ENCODE measurements around the gene C4B.
"Not testable (repeated sequence)": the region's sequence is repeated elsewhere in the genome, so short reads cannot be mapped to it uniquely, and the experiment has no call there.

Gene C4B

DNA sequence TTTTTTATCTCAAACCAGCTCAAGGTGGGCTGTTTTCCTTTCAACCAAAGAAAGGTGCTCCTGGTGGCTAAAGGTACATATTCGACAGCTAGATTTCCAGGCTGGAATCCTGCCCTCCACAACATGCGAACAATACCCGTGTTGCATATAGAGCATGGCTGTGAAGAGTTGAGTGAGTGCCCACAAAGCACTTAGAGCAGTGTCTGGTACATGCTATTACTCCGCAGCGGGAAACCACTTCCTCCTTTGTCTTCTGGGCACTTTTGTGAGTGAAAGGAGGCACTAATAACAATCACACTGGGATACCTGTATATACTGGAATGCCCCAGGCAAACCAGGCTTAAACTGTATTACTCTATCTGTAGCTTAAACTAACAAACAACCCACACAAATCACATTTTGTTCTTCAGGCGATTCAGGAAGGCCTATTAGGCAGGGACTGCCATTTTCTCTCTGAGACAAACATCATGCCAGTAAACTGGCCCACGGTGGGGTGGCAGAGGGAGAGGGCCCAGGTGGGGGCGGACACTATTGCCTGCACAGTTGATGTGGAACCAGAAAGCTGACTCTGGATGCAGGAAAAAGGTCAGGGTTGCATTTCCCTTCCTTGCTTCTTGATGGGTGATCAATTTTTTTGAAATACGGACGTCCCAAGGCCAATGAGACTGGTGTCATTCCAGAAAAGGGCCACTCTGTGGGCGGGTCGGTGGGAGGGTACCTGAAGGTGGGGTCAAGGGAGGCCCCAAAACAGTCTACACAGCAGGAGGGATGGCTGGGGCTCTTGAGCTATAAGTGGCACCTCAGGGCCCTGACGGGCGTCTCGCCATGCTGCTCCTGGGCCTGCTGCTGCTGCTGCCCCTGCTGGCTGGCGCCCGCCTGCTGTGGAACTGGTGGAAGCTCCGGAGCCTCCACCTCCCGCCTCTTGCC is 23.3 kb downstream of the C4B start, which contains the start of gene CYP21A2:
TSS of gene CYP21A2 (plus strand) at position 818 of the 927 bp plus-strand sequence. CDS start at position 826, 8 bp downstream.
- not testable (repeated sequence) for DNase-seq

DNA sequence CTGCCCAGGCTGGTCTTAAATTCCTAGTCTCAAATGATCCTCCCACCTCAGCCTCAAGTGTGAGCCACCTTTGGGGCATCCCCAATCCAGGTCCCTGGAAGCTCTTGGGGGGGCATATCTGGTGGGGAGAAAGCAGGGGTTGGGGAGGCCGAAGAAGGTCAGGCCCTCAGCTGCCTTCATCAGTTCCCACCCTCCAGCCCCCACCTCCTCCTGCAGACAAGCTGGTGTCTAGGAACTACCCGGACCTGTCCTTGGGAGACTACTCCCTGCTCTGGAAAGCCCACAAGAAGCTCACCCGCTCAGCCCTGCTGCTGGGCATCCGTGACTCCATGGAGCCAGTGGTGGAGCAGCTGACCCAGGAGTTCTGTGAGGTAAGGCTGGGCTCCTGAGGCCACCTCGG is 24.3 kb downstream of the C4B start:
- DNase-seq: not testable (repeated sequence)

GRCh38 chr6:32039321-32040274 is 25.0 kb downstream of the C4B start:
- not testable (repeated sequence) for DNase-seq

DNA sequence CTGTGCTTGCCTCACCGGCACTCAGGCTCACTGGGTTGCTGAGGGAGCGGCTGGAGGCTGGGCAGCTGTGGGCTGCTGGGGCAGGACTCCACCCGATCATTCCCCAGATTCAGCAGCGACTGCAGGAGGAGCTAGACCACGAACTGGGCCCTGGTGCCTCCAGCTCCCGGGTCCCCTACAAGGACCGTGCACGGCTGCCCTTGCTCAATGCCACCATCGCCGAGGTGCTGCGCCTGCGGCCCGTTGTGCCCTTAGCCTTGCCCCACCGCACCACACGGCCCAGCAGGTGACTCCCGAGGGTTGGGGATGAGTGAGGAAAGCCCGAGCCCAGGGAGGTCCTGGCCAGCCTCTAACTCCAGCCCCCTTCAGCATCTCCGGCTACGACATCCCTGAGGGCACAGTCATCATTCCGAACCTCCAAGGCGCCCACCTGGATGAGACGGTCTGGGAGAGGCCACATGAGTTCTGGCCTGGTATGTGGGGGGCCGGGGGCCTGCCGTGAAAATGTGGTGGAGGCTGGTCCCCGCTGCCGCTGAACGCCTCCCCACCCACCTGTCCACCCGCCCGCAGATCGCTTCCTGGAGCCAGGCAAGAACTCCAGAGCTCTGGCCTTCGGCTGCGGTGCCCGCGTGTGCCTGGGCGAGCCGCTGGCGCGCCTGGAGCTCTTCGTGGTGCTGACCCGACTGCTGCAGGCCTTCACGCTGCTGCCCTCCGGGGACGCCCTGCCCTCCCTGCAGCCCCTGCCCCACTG is 25.9 kb downstream of the C4B start:
- not testable (repeated sequence) for DNase-seq

DNA sequence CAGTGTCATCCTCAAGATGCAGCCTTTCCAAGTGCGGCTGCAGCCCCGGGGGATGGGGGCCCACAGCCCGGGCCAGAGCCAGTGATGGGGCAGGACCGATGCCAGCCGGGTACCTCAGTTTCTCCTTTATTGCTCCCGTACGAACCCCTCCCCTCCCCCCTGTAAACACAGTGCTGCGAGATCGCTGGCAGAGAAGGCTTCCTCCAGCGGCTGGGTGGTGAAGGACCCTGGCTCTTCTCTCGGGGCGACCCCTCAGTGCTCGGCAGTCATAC is 26.4 kb downstream of the C4B start:
- not testable (repeated sequence) for DNase-seq

DNA sequence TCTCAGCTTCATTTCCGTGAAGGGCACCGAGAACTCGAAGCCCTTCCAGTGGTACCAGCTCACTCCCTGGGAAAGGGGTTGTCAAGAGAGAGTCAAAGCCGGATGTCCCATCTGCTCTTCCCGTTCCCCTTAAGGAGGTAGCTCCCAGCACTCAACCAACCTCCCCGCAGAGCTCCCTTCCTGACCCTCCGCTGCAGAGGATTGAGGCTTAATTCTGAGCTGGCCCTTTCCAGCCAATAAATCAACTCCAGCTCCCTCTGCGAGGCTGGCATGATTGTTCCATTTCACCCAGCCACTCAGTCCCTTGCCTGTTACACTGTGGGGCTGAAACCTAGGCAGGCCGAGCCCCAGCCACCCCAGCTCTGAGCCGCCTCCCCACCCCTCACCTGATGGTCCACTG is 26.8 kb downstream of the C4B start:
- not testable (repeated sequence) for DNase-seq

DNA sequence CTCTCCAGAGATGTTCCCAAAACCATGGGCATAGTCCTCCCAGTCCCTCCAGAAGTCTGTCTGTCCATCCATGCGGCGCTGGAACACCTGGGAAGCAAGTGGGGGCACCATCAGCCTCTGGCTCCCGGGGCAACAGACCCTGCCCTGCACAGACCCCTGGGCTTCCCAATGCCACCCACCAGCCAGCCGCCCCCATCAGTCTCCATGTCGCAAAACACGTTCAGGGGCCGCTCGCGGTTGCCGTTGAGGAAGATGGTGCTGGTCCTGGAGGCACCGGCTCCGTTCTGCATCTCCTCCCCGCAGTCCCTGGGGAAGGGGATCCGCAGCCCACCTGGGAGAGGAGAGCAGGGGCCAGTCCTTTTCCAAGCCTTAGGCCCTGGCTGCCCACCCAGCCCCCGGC is 27.7 kb downstream of the C4B start:
- not testable (repeated sequence) for DNase-seq

- DNase-seq: peak; percentile 13
These were observed 29.2 kb downstream of the C4B start for GRCh38 chr6:32043589-32044380.

DNA sequence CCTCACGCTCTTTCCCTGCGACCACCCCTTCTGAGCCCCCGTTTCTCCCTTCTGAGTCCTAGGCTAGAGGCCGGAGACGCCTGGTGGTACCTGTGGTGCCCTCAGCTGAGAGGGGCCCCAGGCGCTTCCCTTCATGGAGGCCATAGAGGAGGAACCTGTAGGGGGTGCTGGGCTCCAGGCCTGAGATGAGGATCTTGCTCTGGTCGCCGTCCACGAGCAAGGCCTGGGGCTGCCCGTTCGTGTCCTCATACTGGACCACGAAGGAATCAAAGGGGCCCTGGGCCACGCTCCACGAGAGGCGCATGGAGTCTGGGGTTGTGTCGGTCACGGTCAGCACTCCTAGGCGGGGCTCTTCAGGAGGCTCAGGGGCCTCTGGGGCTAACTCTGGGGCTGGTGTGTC is 30.3 kb downstream of the C4B start:
- peak; percentile 19 for DNase-seq

DNA sequence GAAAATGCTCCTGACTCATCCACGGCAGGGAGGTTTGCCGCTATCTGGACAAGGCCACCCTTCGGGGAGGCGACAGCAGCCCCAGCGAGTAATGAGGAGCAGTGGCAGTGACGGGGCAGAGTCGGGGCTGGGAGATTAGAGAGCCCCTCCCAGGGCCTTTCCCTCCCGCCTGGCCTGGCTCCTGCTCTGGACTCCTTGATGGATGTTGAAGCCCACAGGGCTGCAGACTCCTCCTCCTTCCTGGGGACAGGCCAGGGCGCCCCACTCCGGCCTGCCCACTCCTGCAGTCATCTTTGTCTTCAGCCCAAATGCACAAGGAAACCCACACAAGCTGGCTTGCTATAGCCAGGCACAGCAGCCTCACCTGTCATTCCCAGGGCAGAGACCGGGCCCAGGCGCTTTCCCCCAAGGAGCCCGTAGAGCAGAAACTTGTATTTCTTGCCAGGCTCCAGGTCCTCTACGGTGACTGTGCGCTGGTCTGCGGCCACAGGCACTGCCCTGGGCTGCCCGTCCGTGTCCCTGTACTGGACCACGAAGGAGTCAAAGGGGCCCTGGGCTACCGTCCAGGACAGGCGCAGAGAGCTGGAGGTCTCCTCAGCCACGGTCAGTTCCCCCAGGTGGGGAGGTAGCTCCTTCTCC is 31.3 kb downstream of the C4B start:
- peak; percentile 37 for DNase-seq

DNA sequence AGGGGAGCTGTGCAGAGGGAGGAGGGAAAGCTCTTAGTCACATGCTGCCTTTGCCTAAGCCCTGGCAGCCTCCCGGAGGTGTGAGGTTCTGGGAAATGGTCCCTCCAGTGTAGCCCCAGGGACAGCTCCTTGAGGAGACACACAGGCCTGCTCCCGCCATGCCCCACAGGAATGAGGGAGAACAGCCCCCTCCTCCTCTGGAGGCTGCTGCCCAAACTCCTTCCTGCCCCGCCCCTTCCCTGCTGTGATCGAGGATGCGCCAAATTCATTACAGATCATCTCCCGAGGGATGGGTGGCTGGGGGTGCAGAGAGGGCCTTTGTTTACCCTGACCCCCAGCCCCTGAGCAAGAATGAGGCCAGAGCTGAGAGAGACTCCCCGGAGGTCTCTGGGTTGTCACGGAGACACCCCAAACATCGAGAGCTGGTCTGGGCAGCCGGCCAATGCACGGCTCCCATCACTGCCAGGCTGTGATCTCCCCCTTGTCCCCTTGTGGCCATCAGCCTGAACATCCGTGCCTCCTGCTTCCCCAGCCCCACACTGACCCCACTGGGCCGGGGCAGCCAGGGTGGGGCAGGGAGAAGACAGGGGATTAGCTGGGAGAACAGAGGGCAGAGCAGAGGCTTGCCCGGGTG is 32.0 kb downstream of the C4B start:
- peak; percentile 68 for DNase-seq

DNA sequence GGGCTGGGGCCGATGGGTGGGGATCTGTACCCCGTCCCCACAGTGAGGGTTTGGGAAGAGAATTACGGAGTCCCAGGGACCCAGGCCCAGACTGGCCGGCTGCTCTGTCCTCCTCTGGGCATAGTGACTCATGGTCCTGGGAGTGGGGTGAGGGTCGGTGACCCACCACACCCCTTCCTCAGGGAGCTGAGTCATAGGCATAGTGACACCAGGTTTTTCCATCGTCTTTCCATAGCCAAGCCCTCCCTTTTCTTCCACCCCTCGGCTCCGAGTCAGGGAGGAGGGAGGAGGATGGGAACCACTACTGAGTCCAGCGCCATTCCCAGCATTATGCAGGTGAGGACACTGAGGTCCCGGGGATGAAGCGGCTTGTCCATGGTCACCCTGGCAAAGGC is 32.5 kb downstream of the C4B start:
- peak; percentile 71 for DNase-seq

DNA sequence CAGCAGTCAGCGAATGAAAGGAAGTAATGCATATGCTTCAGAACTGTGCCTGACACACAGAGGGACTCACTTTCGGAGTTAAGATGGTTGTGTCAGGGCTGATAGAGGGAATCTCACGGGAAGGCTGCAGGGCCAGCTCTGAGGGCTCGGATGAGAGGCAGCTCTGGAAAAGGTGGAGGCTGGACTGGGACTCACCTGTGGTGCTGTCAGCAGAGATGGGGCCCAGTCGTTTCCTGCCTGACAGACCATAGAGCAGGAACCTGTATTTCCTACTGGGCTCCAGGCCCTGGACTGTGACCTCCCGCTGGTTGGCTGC is 32.9 kb downstream of the C4B start:
- DNase-seq: no peak

GRCh38 chr6:32047855-32048766 is 33.5 kb downstream of the C4B start:
- DNase-seq: peak; percentile 74

- not testable (repeated sequence) for DNase-seq
These were observed 34.6 kb downstream of the C4B start for GRCh38 chr6:32049149-32049548.

- peak; percentile 14 for DNase-seq
These were observed 35.1 kb downstream of the C4B start for GRCh38 chr6:32049736-32050135.

DNA sequence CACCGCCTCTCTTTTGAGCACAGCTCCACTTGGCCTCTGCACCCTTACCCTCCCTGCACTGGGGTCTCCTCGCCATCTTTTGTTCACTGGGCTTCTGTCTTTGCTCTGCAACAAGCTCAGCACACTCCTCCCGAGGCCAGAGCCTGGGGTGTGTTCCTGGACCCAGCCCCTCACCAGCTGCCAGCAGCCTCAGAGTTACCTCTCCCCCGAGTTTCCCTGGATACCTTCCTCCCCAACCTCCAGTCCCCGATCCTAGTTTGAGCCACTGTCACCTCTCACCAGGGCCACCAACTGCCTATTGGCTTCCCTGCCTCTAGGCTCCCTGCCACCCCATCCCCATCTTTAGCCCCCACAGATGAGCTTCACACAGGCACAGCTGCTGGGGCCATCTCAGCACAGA is 36.0 kb downstream of the C4B start:
- DNase-seq: peak; percentile 13

DNA sequence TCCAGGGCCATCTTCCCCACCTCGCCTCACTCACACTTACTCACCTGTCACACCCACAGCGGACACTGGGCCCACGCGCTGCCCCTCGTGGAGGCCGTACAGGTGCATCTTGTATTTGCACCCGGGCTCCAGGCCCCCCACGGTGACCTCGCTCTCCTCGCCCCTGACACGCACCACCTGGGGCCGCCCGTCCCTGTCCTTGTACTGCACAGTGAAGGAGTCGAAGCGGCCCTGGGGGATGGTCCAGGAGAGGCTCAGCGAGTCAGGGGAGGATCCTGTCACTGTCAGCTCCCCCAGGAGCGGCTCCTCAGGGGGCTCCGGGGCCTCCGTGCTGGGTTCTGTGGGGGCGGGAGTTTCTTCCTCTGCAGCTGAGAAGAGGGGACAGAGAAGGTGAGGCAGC is 38.0 kb downstream of the C4B start:
- DNase-seq: not testable (repeated sequence)

DNA sequence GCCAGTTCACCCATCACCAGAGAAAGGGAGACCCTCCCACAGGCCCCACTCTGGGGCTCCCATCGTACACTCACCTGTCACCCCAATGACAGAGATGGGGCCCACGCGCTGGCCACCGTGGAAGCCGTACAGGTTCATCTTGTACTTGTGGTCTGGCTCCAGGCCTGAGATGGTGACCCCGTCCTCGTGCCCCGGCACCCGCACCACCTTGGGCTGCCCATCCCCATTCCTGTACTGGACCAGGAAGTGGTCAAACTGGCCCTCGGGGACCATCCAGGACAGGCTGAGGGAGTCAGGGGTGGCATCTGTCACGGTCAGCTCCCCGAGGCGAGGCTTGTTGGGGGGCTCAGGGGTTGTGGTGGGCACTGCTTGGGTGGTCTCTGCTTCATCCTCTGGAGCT is 38.7 kb downstream of the C4B start:
- DNase-seq: not testable (repeated sequence)

- not testable (repeated sequence) for DNase-seq
These were observed 41.2 kb downstream of the C4B start for GRCh38 chr6:32055756-32056155.
